HuH-7.5 (cell line): ENCODE results near the gene IRS1.
A peak's percentile ranks its signal among the peaks of the same experiment; 100 is the strongest.
"Not testable (repeated sequence)": the region's sequence is repeated elsewhere in the genome, so short reads cannot be mapped to it uniquely, and the experiment has no call there.

Experiments used
- DNase-seq: peaks from one replicate; pipeline ENCODE4 v3.0.0; 2011; ENCODE audit warnings: low spot score

IRS1 gene, protein sequence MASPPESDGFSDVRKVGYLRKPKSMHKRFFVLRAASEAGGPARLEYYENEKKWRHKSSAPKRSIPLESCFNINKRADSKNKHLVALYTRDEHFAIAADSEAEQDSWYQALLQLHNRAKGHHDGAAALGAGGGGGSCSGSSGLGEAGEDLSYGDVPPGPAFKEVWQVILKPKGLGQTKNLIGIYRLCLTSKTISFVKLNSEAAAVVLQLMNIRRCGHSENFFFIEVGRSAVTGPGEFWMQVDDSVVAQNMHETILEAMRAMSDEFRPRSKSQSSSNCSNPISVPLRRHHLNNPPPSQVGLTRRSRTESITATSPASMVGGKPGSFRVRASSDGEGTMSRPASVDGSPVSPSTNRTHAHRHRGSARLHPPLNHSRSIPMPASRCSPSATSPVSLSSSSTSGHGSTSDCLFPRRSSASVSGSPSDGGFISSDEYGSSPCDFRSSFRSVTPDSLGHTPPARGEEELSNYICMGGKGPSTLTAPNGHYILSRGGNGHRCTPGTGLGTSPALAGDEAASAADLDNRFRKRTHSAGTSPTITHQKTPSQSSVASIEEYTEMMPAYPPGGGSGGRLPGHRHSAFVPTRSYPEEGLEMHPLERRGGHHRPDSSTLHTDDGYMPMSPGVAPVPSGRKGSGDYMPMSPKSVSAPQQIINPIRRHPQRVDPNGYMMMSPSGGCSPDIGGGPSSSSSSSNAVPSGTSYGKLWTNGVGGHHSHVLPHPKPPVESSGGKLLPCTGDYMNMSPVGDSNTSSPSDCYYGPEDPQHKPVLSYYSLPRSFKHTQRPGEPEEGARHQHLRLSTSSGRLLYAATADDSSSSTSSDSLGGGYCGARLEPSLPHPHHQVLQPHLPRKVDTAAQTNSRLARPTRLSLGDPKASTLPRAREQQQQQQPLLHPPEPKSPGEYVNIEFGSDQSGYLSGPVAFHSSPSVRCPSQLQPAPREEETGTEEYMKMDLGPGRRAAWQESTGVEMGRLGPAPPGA (N-terminal part only)

GRCh38 chr2:226799211-226799975 lies at the start of gene IRS1:
Gene IRS1 (minus strand): TSS chr2:226799820. CDS start chr2:226798738, 1,082 bp downstream.
- peak; percentile 77 for DNase-seq

DNA sequence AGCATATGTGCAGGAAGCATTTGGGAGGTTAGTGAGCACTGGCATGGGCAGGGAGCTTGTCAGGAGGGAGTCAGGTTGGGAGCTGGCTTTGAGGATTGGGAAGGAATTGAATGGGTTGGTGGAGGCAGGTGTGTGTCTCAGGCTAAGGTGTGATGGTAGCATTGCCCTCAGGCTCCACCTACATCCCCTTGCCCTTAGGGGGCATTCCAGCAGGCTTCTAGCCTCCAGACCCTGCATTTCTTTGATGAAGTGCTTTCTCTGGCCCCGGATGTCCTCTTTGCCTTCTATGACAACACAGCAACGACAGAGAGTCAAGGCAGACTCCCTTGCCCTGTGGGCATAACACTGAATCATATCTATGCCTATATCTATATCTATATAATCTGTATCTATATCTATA lies 49.7 kb upstream of the IRS1 start:
- DNase-seq = no peak

GRCh38 chr2:226847511-226847910 lies 47.9 kb upstream of the IRS1 start:
- no peak for DNase-seq

DNA sequence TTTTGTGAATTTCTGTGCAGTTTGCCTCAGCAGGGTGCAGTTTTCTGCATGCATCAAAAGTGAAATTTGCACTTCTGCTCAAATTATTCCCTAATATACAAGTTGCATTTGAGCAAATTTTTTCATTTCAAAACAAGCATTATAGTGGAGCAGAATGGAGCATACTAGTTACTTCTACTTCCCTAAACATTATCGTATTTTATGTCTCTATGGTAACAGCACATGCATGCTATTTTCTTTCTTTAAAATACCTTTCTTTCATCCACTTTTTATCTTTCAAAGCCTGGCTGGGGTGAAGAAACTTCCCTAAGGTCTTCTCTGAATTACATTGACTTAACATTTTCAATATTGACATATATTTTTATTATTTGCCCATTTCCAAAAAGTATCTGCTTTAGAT lies 47.5 kb upstream of the IRS1 start:
- no peak for DNase-seq

DNA sequence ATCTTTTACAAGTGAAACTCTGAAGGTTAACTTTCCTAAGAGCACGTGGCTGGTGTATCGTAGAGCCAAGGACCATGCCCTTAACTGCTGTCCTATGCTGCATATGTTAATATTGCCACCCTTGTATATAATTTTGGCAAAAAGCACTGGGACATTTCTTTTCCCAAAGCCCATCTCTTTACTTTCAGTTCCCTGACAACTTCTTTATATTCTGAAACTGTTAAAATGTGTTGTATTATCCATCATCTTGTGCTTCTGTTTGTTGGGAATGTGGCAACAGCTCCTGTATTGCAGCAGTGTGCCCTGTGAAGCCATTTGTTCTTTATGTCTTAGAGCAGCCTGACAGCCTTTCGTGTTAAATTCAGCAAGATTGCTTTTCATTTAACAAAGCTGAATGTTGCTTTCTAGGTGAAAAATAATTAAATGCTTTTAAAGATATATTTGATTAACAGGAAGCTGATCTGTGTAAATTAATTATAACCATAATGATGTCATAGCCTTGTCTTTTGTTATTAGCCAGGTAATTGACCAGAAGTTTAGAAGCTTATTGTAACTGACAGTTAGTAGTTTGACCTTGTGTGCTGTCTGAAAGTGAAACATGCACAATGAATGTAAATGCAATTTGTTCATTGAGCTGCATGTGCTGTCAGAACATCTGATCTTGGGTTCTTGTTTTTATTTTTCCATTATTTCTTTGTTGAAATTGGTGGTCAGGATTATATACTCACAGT lies 45.9 kb upstream of the IRS1 start:
- no peak for DNase-seq

DNA sequence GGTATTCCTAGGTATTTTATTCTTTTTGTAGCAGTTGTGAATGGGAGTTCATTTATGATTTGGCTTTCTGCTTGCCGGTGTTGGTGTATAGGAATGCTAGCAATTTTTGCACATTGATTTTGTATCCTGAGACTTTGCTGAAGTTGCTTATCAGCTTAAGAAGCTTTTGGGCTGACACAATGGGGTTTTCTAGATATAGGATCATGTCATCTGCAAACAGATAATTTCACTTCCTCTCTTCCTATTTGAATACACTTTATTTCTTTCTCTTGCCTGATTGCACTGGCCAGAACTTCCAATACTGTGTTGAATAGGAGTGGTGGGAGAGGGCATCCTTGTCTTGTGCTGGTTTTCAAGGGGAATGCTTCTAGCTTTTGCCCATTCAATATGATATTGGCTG lies 43.4 kb upstream of the IRS1 start:
- not testable (repeated sequence) for DNase-seq

DNA sequence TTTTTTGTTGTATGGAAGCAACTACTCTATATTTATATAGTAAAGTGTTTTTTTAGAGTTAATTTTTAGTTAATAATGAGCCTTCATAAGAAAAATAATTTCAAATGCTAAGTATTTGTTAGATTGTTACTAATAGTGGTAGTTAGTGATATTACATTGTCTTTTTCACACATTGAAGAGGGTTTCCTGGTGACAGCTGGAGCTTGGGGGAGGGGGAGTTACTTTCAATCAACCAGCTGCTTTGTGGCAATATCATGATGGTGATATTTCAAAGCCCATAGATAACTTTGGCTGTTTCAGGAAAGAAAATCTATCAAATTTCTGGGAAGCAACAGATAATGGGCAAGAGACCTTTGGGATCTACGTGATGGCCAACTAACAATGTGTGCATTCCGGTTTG lies 40.3 kb upstream of the IRS1 start:
- no peak for DNase-seq

- DNase-seq = no peak
Measured at GRCh38 chr2:226839161-226839560, 39.5 kb upstream of the IRS1 start.

DNA sequence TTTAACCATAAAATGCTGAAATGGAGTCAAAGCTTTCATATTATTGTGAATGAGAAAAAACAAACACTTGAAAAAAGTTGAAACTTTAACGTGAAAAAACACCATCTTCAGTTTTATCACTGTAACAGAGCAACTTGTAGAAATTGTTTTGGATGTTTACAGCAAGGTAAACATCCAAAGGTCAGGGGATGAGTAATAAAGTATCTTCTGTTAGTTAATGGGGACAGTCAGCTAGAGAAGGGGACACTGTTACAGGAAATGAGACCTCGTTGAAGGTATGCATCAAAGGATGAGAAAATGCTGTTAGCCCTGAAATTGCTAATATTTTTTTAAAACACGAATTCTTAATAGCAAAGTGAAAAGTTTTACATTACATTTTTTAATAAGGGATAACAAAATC lies 39.1 kb upstream of the IRS1 start:
- no peak for DNase-seq

GRCh38 chr2:226837787-226838603 lies 38.4 kb upstream of the IRS1 start:
- DNase-seq = no peak

DNA sequence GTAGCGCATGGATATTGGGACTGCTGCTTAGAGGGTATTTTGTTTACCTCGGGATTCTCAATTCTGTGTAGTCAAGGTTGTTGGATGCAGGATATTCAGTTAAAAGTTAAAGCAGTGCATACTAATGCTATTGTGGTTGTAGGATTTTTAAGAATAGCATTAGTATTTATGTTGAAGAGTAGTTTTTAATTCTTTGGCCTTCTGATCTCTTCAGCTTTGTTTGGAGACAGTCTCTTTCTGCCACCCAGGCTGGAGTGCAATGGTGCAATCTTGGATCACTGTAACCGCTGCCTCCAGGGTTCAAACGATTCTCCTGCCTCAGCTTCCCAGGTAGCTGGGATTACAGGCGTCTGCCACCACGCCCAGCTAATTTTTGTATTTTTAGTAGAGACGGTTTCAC lies 37.7 kb upstream of the IRS1 start:
- DNase-seq = no peak

GRCh38 chr2:226836548-226836885 lies 36.9 kb upstream of the IRS1 start:
- DNase-seq = no peak

DNA sequence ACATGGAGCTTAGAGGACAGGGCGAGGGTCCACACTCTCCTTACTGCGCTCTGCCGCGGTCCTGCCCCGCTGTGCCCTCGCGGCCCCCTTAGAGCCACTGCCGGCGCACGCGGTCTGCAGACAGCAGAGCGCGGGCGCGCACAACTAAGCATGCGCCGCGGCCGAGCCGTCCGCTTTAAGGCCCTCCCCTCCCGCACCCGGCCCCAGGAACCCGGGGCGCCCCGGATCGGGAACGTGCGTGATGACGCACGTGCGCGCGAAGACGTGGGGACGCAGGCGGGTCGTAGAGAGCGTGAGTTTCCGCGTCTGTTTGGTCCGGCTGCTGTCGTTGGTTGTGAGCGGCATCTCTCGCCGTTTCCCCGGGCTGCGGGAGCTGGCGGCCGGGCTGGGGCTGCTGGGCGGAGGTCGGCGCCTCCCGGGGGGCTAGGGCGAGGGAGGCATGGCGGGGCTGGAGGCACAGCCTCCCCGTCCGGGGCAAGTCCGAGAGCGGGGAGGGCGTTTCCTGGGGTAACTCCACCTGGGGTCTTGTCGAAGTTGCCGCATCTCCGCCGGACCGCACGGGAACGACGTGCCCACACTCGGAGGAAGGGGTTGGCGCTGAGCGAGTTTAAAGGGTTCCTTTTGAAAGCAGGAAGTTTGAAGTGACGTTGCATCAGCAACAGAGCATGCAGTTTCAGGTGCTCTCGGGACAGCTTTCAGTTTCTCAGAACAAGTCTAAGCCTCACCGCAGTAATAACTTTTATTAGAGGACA lies 36.4 kb upstream of the IRS1 start, which contains the start of gene RHBDD1:
Gene RHBDD1 (plus strand): TSS at position 259 of the 752 bp plus-strand sequence. CDS start 28,640 bp downstream, outside the sequence.
- DNase-seq = peak; percentile 80

DNA sequence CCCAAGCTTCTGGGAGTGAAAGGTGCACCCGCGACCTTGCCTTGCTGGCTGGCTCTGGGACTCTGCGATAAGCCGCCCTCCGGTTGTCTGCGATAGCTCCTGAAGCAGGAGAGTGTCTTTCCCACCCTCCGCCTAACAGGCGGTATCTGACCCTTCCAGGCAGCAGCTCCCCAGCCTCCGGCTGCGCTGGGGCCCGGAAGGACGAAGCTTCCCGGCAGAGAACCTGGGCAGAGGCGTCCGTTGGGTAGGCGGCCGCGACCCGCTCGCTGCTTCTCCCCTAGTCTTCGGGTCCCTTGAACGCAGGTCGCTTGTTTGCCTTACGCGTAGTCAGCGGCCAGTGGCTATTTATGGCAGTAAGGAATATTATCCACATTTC lies 35.8 kb upstream of the IRS1 start:
- DNase-seq = no peak

DNA sequence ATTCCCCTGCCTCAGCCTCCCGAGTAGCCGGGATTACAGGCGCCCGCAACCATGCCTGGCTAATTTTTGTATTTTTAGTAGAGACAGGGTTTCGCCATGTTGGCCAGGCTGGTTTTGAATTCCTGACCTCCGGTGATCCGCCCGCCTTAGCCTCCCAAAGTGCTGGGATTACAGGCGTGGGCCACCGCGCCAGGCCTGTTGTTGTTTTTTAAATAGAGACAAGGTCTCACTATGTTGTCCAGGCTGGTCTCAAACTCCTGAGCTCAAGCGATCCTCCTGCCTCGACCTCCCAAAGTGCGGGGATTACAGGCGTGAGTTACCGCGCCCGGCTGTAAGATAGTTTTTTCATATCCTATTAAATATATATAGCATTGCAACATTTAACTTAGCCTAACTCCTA lies 35.3 kb upstream of the IRS1 start:
- DNase-seq = not testable (repeated sequence)

DNA sequence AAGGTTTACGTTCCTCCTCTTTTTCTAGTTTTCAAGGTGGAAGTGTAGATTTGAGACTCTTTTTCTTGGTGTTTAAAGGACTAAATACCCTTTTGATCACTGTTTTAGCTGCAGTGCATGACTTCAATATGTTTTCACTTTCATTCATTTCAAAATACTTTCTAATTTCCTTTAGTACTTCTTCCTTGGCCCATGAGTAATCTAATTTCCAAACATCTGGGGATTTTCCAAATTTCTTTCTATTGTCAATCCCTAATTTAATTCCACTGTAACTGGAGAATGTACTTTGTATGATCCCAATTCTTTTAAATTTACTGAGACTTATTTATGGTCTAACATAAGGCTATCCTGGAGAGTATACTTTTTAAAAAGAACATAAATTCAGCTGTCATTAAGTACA lies 32.4 kb upstream of the IRS1 start:
- DNase-seq = no peak

DNA sequence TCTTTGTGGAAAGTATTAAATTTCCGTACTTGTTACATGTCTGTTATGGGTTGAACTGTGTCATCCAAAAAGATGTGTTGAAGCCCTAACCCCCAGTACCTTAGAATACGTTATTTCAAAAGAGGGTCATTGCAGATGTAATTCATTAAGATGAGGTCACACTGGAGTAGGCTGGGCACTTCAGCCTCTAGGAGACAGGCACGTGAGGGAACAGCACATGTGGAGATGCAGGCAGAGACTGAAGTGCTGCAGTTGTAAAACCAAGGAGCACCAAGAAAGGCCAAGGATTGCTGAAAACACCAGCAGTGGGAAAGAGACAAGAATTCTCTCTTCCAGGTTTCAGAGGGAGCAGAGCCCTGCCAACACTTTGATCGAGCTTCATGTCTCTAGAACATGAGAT lies 31.6 kb upstream of the IRS1 start:
- DNase-seq = no peak

GRCh38 chr2:226829721-226830631 lies 30.4 kb upstream of the IRS1 start:
- no peak for DNase-seq

DNA sequence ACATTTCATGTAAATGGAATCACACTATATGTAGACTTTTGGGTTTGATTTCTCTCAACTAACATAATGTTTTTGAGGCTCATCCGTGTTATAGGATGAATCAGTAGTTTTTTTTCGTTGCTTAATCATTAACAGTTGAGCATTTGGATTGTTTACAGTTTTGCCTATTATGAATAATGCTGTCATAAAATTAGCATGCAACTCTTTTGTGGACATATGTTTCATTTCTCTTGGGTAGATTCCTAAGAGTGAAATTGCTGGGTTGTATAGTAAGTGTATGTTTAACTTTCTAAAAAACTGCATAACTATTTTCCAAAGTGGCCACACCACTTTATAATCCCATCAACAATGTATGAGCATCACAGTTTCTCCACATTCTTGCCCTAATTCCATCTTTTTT lies 28.6 kb upstream of the IRS1 start:
- no peak for DNase-seq
